Kasumi-1 (cell line): Measurements from ENCODE around the gene VEZT.
"Not testable (repeated sequence)": the region's sequence is repeated elsewhere in the genome, so short reads cannot be mapped to it uniquely, and the experiment has no call there.

Experiments
- DNase-seq, 2 experiments: peaks; one replicate each; lab custom pipeline; 2025; lab: John Stamatoyannopoulos, UW

The VEZT gene

GRCh38 chr12:95217377-95218149 is at the start of gene VEZT, which contains the start of gene FGD6:
Gene VEZT (plus strand): TSS chr12:95217807. CDS start chr12:95217851, 44 bp downstream.
Gene FGD6 (minus strand): TSS chr12:95217467. CDS start chr12:95217240, 227 bp downstream.
- DNase-seq: peak; percentile 98 to 99

- DNase-seq: no peak
Measured at GRCh38 chr12:95168746-95169145, 48.9 kb upstream of the VEZT start.

- DNase-seq: peak; percentile 50 to 59
Measured at GRCh38 chr12:95169368-95169767, 48.2 kb upstream of the VEZT start.

- no peak for DNase-seq
Measured at GRCh38 chr12:95173392-95174251, 44.0 kb upstream of the VEZT start.

GRCh38 chr12:95177201-95177768 is 40.3 kb upstream of the VEZT start:
- no peak for DNase-seq

- DNase-seq: no peak
Measured at GRCh38 chr12:95178136-95178535, 39.5 kb upstream of the VEZT start.

GRCh38 chr12:95179011-95179410 is 38.6 kb upstream of the VEZT start:
- DNase-seq: no peak

GRCh38 chr12:95181103-95181502 is 36.5 kb upstream of the VEZT start:
- DNase-seq: no peak

- DNase-seq: no peak
Measured at GRCh38 chr12:95182868-95183415, 34.7 kb upstream of the VEZT start.

- no peak for DNase-seq
Measured at GRCh38 chr12:95184121-95184520, 33.5 kb upstream of the VEZT start.

GRCh38 chr12:95185072-95185471 is 32.5 kb upstream of the VEZT start:
- no peak for DNase-seq

GRCh38 chr12:95185854-95186253 is 31.8 kb upstream of the VEZT start:
- no peak for DNase-seq

GRCh38 chr12:95187865-95188415 is 29.7 kb upstream of the VEZT start:
- DNase-seq: no peak

- DNase-seq: no peak
Measured at GRCh38 chr12:95191060-95191696, 26.4 kb upstream of the VEZT start.

- no peak for DNase-seq
Measured at GRCh38 chr12:95192271-95192670, 25.3 kb upstream of the VEZT start.

GRCh38 chr12:95193139-95193538 is 24.5 kb upstream of the VEZT start:
- DNase-seq: no peak

- DNase-seq: no peak
Measured at GRCh38 chr12:95195122-95195521, 22.5 kb upstream of the VEZT start.

- not testable (repeated sequence) for DNase-seq
Measured at GRCh38 chr12:95196875-95197569, 20.6 kb upstream of the VEZT start.

GRCh38 chr12:95197636-95198035 is 20.0 kb upstream of the VEZT start:
- no peak for DNase-seq

GRCh38 chr12:95198914-95199313 is 18.7 kb upstream of the VEZT start:
- no peak for DNase-seq
